ENCODE results near the gene USP32. TPM values are rescaled to one million over a fixed set of nuclear protein-coding genes. Genes with fewer than 3 reads are reported as not detected.
"Not testable (repeated sequence)": the region's sequence is repeated elsewhere in the genome, so short reads cannot be mapped to it uniquely, and the experiment has no call there.

USP32 gene
- total RNA-seq, 1 experiment from 2014 or later = 34.5 TPM

DNA sequence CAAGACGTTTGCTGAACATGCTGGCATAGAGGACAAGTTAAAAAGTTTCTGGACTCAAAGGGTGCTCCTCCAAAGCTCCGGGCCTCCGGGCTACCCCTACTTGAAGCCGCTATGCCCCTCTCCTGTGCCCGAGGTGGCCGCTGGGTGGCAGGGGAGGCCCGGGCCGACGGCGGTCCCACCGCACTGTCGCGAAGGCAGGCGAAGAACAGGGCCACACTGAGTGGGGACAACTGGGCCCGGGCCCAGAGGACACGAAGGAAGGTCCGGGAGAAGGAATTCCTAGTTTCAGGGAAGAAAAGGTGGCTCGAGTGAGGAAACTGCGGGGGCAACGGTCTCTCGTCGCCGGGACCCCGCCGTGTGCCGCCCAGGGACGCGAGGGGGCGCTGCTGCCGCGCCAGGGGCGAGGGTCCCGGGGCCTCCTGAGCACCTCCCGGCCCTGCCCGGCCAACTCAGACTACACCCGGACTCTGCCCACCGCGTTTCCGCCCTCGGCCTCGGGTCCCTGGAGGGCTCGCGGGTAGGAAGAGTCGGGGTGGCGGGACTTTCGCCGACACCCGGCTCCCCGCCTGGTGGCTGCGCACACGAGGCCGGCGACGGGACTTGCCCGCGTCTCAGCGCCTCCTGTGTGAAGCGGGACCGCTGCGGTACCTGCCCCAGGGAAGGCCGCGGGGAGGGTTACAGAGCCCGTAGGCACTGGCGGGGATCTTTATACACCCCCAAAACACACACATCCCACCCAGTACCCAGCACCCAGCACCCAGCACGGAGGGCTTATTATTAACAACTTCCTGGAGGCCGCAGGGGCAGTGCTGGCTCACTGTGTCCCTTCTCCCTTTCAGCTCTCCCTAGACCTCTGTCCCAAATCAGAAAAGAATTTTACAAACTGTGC, 29.6 kb upstream of the USP32 start:
- peak; percentile 80 for DNase-seq (ENCODE audit: low read depth in 1 of 2, low spot score in 2 of 2)
- H3K36me3 ChIP-seq = no peaks in the 10 kb centered on the region
- H3K9me3 ChIP-seq (replicated peaks) = no peaks in the 10 kb centered on the region; the same call in 1 of the 2 replicates
- H3K4me3 ChIP-seq = peak overlapping the region; percentile 39
- no peak overlapping the region for H3K27ac ChIP-seq
- no peaks in the 10 kb centered on the region for H3K27me3 ChIP-seq (replicated peaks)
- H3K4me1 ChIP-seq (replicated peaks) = peaks cover 9% of the 10 kb centered on the region

DNA sequence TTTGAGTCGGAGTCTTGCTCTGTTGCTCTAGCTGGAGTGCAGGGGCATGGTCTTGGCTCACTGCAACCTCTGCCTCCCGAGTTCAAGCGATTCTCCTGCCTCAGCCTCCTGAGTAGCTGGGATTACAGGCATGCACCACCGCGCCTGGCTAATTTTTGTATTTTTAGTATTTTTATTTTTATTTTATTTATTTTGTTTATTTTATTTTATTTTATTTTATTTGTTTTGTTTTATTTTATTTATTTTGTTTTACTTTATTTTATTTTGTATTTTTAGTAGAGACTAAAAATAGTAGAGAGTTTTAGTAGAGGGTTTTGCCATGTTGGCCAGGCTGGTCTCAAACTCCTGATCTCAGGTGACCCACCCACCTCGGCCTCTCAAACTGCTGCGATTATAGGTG, 27.9 kb upstream of the USP32 start:
- not testable (repeated sequence) for H3K27me3 ChIP-seq (replicated peaks); H3K9me3 ChIP-seq (replicated peaks); H3K36me3 ChIP-seq; H3K4me3 ChIP-seq; H3K27ac ChIP-seq; H3K4me1 ChIP-seq (replicated peaks); DNase-seq (ENCODE audit: low read depth in 1 of 2, low spot score in 2 of 2)

DNA sequence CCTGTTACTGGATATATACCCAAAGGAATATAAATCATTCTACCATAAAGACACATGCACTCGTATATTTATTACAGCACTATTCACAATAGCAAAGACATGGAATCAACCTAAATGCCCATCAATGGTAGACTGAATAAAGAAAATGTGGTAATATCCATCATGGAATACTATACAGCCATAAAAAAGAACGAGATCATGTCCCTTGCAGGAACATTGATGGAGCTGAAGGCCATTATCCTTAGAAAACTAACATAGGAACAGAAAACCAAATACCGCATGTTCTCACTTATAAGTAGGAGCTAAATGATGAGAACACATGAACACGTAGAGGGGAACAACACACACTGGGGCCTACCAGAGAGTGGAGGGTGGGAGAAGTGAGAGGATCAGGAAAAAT, 27.1 kb upstream of the USP32 start:
- H3K36me3 ChIP-seq; H3K4me3 ChIP-seq; H3K27ac ChIP-seq; H3K4me1 ChIP-seq (replicated peaks); H3K9me3 ChIP-seq (replicated peaks); H3K27me3 ChIP-seq (replicated peaks); DNase-seq (ENCODE audit: low read depth in 1 of 2, low spot score in 2 of 2): not testable (repeated sequence)

DNA sequence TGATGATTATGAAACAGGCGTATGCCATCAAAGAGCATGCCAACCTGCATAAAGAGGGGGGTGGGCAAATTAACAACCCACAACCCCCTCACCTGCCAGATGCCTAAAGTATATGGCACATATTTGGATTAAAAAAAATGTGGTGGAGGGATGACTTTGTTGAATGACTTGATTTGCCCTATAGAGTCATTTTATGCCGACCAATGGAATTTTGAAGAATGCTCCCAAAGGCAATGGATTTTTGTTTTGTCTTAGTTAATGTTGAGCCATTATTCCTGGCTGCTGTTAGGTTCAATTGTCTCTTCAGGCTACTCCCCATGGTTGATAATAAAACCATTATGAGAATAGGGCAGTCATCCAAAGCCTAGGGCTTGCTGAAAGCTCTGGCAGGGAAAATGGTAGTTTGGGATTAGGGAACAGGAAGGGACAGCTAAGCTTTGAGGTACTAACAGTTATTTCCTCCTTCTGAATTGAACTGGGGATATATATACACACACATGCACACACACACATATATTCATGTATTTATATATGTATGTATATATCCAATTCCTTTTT, 24.5 kb upstream of the USP32 start:
- no peak overlapping the region for H3K27ac ChIP-seq
- no peak for DNase-seq (ENCODE audit: low read depth in 1 of 2, low spot score in 2 of 2)
- H3K36me3 ChIP-seq = no peaks in the 10 kb centered on the region
- H3K27me3 ChIP-seq (replicated peaks) = no peaks in the 10 kb centered on the region
- H3K4me1 ChIP-seq (replicated peaks) = peaks cover 6% of the 10 kb centered on the region
- no peaks in the 10 kb centered on the region; the same call in 1 of the 2 replicates for H3K9me3 ChIP-seq (replicated peaks)
- no peak overlapping the region for H3K4me3 ChIP-seq

DNA sequence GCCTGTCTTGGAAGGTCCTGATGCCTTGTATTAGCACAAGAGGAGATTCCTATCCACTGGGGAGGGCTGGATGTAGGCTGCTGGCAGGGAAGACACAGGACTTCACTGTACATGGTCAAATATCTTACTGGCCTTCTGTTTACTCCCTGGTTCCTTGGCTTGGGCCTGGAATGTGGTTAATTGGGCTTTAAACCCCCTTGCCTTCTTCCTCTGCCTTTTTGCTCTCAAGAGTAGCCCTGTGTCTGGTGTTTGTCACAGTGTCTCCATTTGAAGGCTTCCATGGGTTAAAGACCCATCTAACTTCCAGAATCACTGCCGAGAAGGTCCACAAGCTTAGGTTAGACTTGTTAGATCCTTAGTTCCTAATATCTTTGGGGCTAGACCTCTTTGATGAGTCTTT, 23.2 kb upstream of the USP32 start:
- H3K27ac ChIP-seq = no peak overlapping the region
- H3K9me3 ChIP-seq (replicated peaks) = 0 out of 2 replicates have a peak, but pooled peaks cover under 1% of the 10 kb centered on the region
- no peaks in the 10 kb centered on the region for H3K27me3 ChIP-seq (replicated peaks)
- no peaks in the 10 kb centered on the region for H3K36me3 ChIP-seq
- H3K4me1 ChIP-seq (replicated peaks) = no peaks in the 10 kb centered on the region
- DNase-seq (ENCODE audit: low read depth in 1 of 2, low spot score in 2 of 2) = no peak
- no peak overlapping the region for H3K4me3 ChIP-seq

DNA sequence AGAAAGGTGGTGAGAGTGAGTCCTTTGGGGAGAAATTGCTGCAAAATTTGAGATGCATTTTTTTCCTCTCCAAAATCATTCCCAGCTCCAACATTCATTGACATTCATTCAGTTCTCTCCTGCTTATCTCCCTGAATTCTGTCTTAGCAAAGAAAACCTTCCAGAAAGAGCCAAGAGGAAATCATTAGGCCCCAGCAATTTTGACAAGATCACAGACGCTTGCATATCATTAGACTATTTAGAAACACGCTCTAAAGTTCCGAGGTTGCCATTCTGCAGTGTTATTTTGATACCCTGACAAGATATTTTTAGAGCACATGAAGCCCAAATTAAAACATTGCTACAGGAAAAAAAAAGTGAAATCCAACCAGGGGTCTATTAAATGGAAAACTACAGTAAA, 20.8 kb upstream of the USP32 start:
- 0 out of 2 replicates have a peak, but pooled peaks cover 6% of the 10 kb centered on the region for H3K9me3 ChIP-seq (replicated peaks)
- no peak overlapping the region for H3K4me3 ChIP-seq
- no peak overlapping the region for H3K27ac ChIP-seq
- no peaks in the 10 kb centered on the region for H3K36me3 ChIP-seq
- DNase-seq (ENCODE audit: low read depth in 1 of 2, low spot score in 2 of 2) = no peak
- H3K27me3 ChIP-seq (replicated peaks) = no peaks in the 10 kb centered on the region
- no peaks in the 10 kb centered on the region for H3K4me1 ChIP-seq (replicated peaks)

DNA sequence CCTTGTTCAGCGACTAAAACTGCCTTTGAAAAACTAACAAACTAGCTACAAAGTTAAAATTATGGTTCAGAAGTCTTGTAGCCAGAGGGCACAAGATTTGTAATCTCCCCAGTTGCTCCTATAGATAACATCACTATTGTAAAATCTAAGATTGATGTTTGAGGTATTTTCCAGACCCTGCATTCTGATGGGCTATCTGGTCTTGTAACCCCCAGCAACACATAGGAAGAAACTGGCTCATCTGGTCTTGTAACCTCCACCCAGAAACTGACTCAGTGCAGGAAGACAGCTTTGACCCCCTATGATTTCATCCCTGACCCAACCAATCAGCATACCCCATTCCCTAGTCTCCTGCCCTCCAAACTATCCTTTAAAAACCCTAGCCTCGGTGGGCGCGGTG, 18.1 kb upstream of the USP32 start:
- DNase-seq (ENCODE audit: low read depth in 1 of 2, low spot score in 2 of 2) = no peak
- Histone ChIP-seq H3K9me3 (replicated peaks) (0 out of 2 replicates have a peak, but pooled peaks cover 6% of the 10 kb centered on the region), H3K36me3 (no peaks in the 10 kb centered on the region), H3K4me1 (replicated peaks) (no peaks in the 10 kb centered on the region), H3K27ac (no peak overlapping the region), H3K4me3 (no peak overlapping the region), H3K27me3 (replicated peaks) (no peaks in the 10 kb centered on the region)

DNA sequence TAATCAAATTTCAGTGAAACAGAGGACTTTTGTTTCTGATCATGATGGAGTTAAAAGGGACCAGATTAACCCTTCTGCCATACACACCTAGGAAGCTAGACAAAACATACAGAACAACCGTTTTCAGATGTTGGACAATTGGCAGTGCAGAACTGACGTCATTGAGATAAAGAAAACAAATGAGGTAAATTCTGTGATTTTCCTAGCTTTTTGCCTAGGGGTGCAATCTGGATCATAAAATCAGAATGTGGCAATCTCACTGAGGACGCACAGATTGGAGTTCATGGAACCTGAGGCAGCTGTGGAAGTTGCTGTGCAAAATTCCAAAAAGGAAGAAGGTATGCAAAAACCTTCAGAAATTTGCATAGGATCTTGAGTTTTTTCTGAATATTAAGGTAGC, 15.0 kb upstream of the USP32 start:
- Histone ChIP-seq H3K4me3 (no peak overlapping the region), H3K27ac (no peak overlapping the region), H3K4me1 (replicated peaks) (no peaks in the 10 kb centered on the region), H3K27me3 (replicated peaks) (no peaks in the 10 kb centered on the region), H3K9me3 (replicated peaks) (0 out of 2 replicates have a peak, but pooled peaks cover 6% of the 10 kb centered on the region), H3K36me3 (no peaks in the 10 kb centered on the region)
- no peak for DNase-seq (ENCODE audit: low read depth in 1 of 2, low spot score in 2 of 2)

DNA sequence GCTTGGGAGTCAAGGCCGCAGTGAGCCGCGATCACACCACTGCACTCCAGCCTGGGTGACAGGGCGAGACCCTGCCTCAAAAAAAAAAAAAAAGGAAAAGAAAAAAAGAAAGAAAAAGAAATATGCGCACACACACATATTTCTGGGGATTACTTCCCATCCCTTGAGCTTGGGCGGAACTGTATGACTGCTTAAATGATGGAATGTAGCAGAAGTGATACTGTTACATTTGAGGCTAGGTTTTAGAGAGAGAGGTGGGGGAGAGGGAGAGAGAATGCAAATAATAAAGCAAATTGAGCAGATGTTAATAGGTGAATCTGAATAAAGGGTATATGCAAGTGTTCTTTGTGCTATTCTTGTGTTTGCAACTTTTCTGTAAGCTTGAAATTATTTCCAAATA, 12.0 kb upstream of the USP32 start:
- Histone ChIP-seq H3K9me3 (replicated peaks) (no peaks in the 10 kb centered on the region), H3K4me1 (replicated peaks) (no peaks in the 10 kb centered on the region), H3K4me3 (no peak overlapping the region), H3K36me3 (no peaks in the 10 kb centered on the region), H3K27ac (no peak overlapping the region), H3K27me3 (replicated peaks) (no peaks in the 10 kb centered on the region)
- no peak for DNase-seq (ENCODE audit: low read depth in 1 of 2, low spot score in 2 of 2)

DNA sequence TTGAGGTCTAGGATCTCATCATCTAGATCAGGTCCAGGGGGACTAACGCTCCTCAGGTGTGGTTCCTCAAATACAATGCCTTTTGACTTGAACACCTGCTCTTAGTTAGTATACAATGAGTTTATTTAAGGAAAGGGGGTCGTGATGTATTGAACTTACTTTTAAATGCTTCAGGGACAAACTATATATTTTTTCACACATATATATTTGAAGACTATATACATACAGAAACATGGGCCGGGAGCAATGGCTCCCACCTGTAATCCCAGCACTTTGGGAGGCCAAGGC, 11.5 kb upstream of the USP32 start:
- Histone ChIP-seq H3K36me3 (no peaks in the 10 kb centered on the region), H3K9me3 (replicated peaks) (no peaks in the 10 kb centered on the region)

DNA sequence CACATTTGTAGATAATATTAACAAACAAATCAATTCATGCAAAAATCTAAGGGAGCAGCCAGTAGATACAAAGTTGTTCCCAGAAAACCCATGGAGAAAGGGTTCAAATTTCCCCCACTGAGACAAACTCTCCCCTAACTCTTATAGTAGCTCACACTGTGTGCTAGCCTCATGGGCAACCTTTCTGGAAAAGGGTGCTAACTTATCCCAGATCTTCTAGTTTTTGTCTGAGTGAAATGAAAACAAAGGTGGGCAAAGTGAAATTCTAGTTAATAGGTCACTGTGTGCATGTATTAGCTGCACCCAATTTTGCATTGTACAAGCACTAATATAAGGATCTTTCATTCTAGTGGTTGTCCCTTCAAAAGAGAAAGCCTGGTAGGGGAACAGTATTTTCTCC, 9.9 kb upstream of the USP32 start:
- no peak for DNase-seq (ENCODE audit: low read depth in 1 of 2, low spot score in 2 of 2)

More for the DNA sequence above, 11.5 kb upstream of the USP32 start:
- Histone ChIP-seq H3K27me3 (replicated peaks) (no peaks in the 10 kb centered on the region), H3K4me1 (replicated peaks) (no peaks in the 10 kb centered on the region), H3K27ac (no peak overlapping the region), H3K4me3 (no peak overlapping the region)
- no peak for DNase-seq (ENCODE audit: low read depth in 1 of 2, low spot score in 2 of 2)

DNA sequence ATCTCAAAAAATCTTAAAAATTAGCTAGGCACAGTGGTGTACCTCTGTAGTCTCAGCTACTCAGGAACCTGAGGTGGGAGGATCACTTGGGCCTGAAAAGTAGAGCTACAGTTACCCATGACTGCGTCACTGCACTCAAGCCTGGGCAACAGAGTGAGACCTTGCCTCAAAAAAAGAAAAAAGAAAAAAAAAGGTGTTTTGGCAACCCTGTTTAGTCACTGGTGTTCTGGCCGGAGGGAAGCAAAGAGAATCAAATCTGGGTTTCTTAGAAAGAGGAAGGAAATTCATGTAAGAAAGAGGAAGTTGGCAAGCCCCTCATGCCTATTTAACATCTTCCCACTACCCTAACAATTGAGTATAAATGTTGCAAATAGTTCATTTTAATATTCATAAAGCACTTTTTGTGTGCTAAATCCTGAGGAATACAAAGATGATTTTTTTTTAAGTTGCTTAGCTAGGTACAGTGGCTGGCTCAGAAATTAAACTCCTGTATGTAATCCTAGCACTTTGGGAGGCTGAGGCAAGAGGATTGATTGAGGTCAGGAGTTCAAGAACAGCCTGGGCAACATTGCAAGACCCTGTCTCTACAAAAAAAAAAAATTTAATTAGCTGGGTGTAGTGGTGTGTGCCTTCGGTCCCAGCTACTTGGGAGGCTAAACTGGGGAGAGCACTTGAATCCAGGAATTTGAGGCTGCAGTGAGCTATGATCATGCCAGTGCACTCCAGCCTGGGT, 6.5 kb upstream of the USP32 start:
- Histone ChIP-seq H3K4me1 (replicated peaks) (no peaks in the 10 kb centered on the region), H3K4me3 (no peak overlapping the region), H3K27me3 (replicated peaks) (no peaks in the 10 kb centered on the region), H3K36me3 (no peaks in the 10 kb centered on the region), H3K27ac (no peak overlapping the region), H3K9me3 (replicated peaks) (no peaks in the 10 kb centered on the region)
- DNase-seq (ENCODE audit: low read depth in 1 of 2, low spot score in 2 of 2) = no peak

More for the DNA sequence above, 9.9 kb upstream of the USP32 start:
- H3K27ac ChIP-seq = no peak overlapping the region
- H3K36me3 ChIP-seq = no peaks in the 10 kb centered on the region
- no peaks in the 10 kb centered on the region for H3K27me3 ChIP-seq (replicated peaks)
- no peaks in the 10 kb centered on the region for H3K9me3 ChIP-seq (replicated peaks)
- H3K4me1 ChIP-seq (replicated peaks) = no peaks in the 10 kb centered on the region
- no peak overlapping the region for H3K4me3 ChIP-seq

DNA sequence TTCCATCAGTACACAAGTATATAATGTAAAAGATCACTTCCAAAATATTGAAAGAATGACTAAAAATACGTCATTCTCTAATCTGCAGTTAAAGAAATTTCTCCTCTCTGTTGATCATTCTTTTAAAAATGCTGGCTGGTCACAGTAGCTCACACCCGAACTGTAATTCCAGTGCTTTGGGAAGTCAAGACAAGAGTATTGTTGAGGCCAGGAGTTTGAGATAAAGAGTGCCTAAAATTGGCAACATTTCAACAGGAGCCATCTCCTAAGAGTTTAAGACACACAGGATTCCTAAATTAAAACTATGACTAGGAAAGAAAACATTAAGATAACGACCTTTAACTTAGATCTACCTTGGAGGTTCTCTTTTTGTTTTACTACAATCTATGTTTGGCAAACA, 4.5 kb upstream of the USP32 start:
- Histone ChIP-seq H3K27me3 (replicated peaks) (no peaks in the 10 kb centered on the region), H3K27ac (no peak overlapping the region), H3K36me3 (peaks cover 3% of the 10 kb centered on the region; the same call in 1 of the 2 replicates), H3K4me3 (no peak overlapping the region), H3K4me1 (replicated peaks) (peaks cover 3% of the 10 kb centered on the region; the same call in 1 of the 2 replicates), H3K9me3 (replicated peaks) (no peaks in the 10 kb centered on the region)
- DNase-seq (ENCODE audit: low read depth in 1 of 2, low spot score in 2 of 2) = no peak

DNA sequence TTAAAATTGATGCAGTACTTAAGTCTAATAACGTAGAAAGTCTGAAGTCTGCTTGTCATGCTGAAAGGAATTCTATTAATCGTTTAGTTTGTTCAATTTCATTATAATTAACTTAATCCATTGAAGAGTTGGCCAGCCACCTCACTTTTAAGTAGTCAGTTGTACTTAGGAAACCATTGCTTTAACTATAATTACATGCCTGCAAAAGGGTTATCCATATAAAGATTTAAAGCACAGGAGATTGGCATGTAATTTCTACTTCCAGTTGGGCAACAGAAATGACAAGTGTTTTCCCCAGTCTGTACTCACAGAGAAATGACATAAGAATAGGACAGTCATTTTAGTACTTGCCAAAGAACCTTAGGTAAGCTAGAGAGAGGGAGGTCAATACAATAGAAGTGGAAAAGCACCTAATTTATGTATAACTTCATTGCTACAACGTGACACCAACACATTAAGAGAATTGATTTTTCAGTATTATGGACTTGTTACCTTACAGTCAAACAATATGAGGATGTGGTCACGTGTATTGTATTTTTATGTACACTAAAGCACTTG, 3.7 kb upstream of the USP32 start:
- Histone ChIP-seq H3K27ac (no peak overlapping the region), H3K4me1 (replicated peaks) (peaks cover 9% of the 10 kb centered on the region), H3K9me3 (replicated peaks) (no peaks in the 10 kb centered on the region), H3K4me3 (no peak overlapping the region), H3K36me3 (peaks cover 4% of the 10 kb centered on the region; the same call in 1 of the 2 replicates), H3K27me3 (replicated peaks) (no peaks in the 10 kb centered on the region)
- no peak for DNase-seq (ENCODE audit: low read depth in 1 of 2, low spot score in 2 of 2)
